HUES6 (cell line): Measurements from ENCODE around the gene CD160.

Experiments used
- H3K27ac ChIP-seq: 2 replicates; pipeline ENCODE4 v1.7.0; 2013; ENCODE audit warnings: low read depth, mild to moderate bottlenecking, low read length, inconsistent platforms
- H3K27me3 ChIP-seq: 2 replicates; pipeline ENCODE4 v1.6.1; 2013; ENCODE audit warnings: low read length; ENCODE audit not compliant: control insufficient read depth, insufficient read depth
- H3K36me3 ChIP-seq: 2 replicates; pipeline ENCODE4 v1.6.1; 2013; ENCODE audit warnings: low read length; ENCODE audit not compliant: control insufficient read depth, insufficient read depth
- H3K4me1 ChIP-seq: 2 replicates; pipeline ENCODE4 v1.6.1; 2013; ENCODE audit warnings: low read length; ENCODE audit not compliant: control insufficient read depth, insufficient read depth
- H3K4me3 ChIP-seq: 2 replicates; pipeline ENCODE4 v1.5.1; 2013; ENCODE audit warnings: low read depth, low read length
- H3K9ac ChIP-seq: one replicate; pipeline ENCODE4 v1.6.1; 2013; ENCODE audit warnings: mild to moderate bottlenecking, low read length
- H3K9me3 ChIP-seq: 2 replicates; pipeline ENCODE4 v1.6.1; 2013; ENCODE audit warnings: low read depth, low read length; ENCODE audit not compliant: control insufficient read depth, insufficient read depth

Gene CD160

DNA sequence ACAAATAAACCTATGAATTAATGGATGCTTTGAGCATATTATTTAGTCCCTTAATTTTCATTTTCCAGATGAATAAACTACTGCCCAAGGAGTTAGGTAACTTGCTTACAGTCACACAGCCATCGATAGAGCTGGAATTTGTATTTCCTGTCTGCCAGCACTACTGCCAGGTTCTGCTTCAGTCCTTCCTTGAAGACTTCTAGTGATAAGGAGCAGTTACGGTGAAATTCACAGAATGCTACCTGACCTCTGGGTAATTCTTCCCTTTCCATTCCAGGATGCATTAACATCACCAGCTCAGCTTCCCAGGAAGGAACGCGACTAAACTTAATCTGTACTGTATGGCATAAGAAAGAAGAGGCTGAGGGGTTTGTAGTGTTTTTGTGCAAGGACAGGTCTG, 11.2 kb downstream of the CD160 start:
- Histone ChIP-seq H3K27ac (no peak overlapping the region), H3K36me3 (no peaks in the 10 kb centered on the region), H3K9me3 (no peaks in the 10 kb centered on the region), H3K4me3 (no peak overlapping the region), H3K4me1 (no peaks in the 10 kb centered on the region), H3K9ac (no peak overlapping the region), H3K27me3 (no peaks in the 10 kb centered on the region)

DNA sequence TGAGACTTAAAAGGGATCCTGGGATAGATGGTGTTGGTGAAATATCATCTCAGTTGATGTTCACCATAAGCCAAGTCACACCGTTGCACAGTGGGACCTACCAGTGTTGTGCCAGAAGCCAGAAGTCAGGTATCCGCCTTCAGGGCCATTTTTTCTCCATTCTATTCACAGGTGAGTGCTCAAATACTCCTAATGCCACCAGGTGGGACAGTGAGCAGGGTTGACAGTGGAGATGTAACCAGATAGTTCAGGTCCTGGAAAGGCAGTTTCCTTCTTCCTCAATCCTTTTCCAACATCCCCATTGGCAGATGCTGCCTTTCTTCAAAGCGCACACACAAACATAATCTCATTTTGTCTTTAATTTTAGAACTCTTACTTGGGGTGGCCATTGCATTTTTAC, 11.6 kb downstream of the CD160 start:
- Histone ChIP-seq H3K27me3 (no peaks in the 10 kb centered on the region), H3K27ac (no peak overlapping the region), H3K9ac (no peak overlapping the region), H3K36me3 (no peaks in the 10 kb centered on the region), H3K9me3 (no peaks in the 10 kb centered on the region), H3K4me3 (no peak overlapping the region), H3K4me1 (no peaks in the 10 kb centered on the region)

DNA sequence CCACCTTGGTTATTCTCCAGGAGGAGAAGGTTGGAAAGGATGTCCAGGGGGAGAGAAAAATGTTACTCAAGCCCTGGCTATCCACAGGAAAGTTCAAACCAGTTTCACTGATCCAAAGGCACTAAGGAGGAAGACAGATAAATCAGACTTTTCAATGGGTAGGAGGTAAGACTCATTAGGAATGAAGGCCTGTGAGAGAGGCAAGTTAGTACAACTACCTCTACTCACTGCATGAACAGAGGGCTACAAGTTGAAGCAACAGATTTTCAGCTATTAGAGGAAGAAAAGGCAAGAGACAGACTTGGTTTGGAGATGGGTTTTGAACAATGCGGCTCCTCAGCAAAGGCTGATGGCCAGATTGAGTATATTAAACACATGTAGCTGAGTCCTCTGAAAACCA, 16.9 kb downstream of the CD160 start:
- no peak overlapping the region for H3K9ac ChIP-seq
- H3K27me3 ChIP-seq: no peaks in the 10 kb centered on the region
- no peak overlapping the region for H3K4me3 ChIP-seq
- H3K36me3 ChIP-seq: no peaks in the 10 kb centered on the region
- H3K4me1 ChIP-seq: no peaks in the 10 kb centered on the region
- no peak overlapping the region for H3K27ac ChIP-seq
- H3K9me3 ChIP-seq: no peaks in the 10 kb centered on the region

DNA sequence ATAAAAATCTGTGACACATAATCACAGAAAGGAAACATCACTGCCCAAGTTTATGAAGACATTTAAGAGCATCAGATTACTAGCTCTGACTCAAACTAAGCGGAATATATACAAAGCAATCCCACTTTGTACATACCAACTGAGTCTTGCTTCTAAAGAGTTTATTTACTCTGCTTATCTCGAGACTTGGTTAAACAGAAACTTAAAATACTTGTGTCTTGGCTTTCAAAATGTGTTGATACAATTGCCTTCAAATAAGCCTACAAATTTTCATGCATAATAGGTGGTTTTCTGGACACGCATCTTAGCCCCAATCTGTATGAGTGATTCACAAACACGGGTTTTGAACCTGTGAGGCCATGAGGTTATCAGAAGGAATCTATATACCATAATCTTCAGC, 21.0 kb downstream of the CD160 start:
- Histone ChIP-seq H3K36me3 (peaks cover 23% of the 10 kb centered on the region), H3K27ac (no peak overlapping the region), H3K9ac (no peak overlapping the region), H3K9me3 (no peaks in the 10 kb centered on the region), H3K4me1 (no peaks in the 10 kb centered on the region), H3K4me3 (no peak overlapping the region), H3K27me3 (no peaks in the 10 kb centered on the region)

DNA sequence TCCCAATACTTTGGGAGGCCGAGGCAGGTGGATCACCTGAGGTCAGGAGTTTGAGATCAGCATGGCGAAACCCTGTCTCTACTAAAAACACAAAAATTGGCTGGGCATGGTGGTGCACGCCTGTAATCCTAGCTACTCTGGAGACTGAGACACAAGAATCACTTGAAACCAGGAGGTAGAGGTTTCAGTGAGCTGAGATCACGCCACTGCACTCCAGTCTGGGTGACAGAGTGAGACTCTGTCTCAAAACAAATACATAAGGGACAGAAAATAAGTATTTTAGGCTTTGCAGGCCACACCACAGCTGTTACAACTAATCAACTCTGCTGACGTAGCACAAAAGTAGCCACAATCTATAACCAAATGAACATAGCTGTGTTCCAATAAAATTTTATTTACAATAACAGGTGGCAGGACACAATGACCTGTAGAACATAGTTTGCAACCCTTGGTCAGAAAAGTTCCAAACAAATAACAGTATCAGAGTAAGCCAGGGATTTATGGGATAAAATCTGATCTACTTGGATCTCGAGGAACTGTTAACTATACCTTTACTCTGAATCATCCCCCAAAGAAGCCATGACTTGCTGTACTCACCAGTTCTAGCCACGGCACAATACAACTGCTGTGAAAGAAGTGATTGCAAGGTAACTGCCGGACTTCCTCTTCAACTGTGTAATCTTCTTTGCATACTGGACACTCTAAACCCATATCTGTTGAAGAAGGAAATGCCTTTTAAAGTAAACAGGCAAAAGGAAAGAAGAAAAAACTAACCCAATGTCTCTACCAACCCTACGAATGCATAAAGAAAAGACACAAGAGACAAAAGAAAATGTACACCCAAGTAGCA, 28.3 kb downstream of the CD160 start:
- Histone ChIP-seq H3K9ac (no peak overlapping the region), H3K27ac (no peak overlapping the region), H3K36me3 (peaks cover 56% of the 10 kb centered on the region), H3K27me3 (no peaks in the 10 kb centered on the region), H3K4me1 (no peaks in the 10 kb centered on the region), H3K4me3 (no peak overlapping the region), H3K9me3 (no peaks in the 10 kb centered on the region)

DNA sequence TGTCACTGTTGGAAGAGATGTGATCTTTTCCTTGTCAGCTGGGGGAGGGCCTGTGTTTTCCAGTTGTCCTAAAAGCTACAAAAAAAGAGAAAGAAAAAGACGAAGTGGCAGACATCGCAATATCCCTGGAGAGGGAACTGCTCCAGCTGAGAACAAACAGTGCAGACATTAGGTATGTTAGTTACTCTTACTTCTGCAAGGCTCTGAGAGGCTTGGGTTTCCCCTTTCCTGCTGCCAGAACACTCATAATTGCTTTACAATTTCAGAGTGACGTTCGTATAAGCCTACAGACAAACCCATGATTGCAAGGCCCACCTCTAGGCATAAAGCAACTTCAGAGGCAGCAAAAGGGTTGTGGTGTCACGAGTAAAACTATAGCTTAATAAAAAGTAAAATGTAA, 31.1 kb downstream of the CD160 start:
- Histone ChIP-seq H3K27me3 (no peaks in the 10 kb centered on the region), H3K27ac (no peak overlapping the region), H3K9me3 (no peaks in the 10 kb centered on the region), H3K4me3 (no peak overlapping the region), H3K4me1 (no peaks in the 10 kb centered on the region), H3K9ac (no peak overlapping the region), H3K36me3 (peaks cover 36% of the 10 kb centered on the region)

DNA sequence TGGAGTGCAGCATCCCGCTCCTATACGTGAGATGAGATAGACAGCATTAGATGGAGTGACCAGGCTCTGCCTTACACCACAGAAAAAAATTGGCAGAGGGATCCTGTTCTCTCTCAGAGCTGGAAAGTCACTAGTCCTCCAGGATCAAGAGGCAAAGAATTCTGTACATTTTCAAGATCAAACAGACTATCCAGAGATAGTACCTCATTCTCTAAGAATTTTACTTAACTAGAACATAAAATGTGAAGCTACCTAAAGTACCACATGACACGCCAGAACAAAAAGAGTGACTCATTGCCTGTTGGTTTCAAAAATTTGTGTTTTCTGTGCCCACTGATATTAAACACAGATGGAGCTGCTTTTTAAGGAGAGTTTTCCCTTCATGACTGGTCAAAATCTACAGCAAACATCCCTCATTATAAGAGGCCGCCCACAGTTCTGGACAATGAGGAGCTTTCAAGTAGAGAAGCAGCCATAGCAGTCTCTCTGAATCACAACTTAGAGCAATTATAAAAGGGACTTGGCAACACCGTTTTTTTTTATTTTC, 32.3 kb downstream of the CD160 start:
- Histone ChIP-seq H3K4me1 (no peaks in the 10 kb centered on the region), H3K9ac (no peak overlapping the region), H3K36me3 (peaks cover 34% of the 10 kb centered on the region), H3K9me3 (no peaks in the 10 kb centered on the region), H3K27me3 (no peaks in the 10 kb centered on the region), H3K27ac (no peak overlapping the region), H3K4me3 (no peak overlapping the region)

DNA sequence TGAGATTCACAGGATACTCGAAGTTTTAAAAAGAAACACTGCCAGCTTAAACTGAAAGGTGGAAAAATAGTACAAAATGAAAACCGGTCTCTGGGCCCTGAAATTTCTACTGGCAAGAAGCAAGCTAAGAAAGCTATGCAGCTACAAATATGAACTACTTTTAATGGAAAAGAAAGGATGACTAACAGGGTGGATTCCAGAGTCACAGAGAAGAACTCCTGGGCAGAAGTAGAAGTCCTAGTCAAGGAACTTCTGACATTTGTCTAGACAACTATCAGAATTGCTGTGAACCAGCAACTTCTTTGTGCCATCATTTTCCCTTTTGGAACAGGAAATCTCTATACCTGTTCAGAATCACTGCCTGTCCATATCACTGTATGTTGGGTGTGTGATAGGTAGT, 38.1 kb downstream of the CD160 start:
- H3K4me3 ChIP-seq: no peak overlapping the region
- H3K27me3 ChIP-seq: no peaks in the 10 kb centered on the region
- H3K4me1 ChIP-seq: no peaks in the 10 kb centered on the region
- H3K36me3 ChIP-seq: peaks cover 18% of the 10 kb centered on the region
- no peak overlapping the region for H3K27ac ChIP-seq
- H3K9ac ChIP-seq: no peak overlapping the region
- peaks cover 12% of the 10 kb centered on the region for H3K9me3 ChIP-seq

DNA sequence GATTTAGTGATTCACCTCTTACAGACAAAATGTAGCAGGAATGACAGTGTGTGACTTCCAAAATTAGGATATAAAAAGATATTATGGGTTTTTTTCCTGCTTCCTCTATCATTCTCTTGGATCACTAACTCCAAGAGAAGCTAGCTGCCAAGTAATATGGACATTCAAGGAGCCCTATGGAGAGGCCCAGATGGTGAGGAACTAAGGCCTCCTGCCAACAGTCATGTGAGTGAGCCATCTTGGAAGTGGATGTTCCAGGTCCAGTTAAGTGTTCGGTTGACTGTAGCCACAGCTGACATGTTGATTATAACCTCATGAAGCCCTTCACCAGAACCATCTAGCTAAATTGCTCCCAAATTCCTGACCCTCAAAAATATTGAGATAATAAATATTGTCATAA, 38.8 kb downstream of the CD160 start:
- no peak overlapping the region for H3K9ac ChIP-seq
- peaks cover 22% of the 10 kb centered on the region for H3K36me3 ChIP-seq
- H3K27ac ChIP-seq: no peak overlapping the region

DNA sequence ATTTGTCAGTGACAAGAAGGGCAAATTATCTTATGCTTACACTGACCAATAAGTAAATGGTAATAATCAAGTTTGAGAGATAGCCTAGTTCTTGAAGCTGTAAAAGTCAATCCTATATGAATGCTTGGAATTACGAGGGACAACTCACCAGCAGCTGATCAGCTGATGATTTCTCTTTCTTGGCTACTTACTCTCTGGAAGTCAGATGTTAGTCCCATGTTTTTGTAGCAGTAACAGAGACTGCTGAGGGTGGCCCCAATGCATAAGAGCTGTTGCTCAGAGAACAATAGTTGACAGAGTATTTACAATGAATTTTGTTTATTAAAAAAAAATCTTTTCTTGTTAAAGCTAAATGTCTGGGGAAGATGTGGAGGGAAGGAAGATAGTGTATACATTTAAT, 39.3 kb downstream of the CD160 start:
- H3K27ac ChIP-seq: no peak overlapping the region
- H3K9ac ChIP-seq: no peak overlapping the region
- peaks cover 22% of the 10 kb centered on the region for H3K36me3 ChIP-seq
- no peaks in the 10 kb centered on the region for H3K4me1 ChIP-seq
- no peaks in the 10 kb centered on the region for H3K27me3 ChIP-seq
- H3K4me3 ChIP-seq: no peak overlapping the region
- peaks cover 15% of the 10 kb centered on the region for H3K9me3 ChIP-seq

More for the DNA sequence above, 38.8 kb downstream of the CD160 start:
- H3K9me3 ChIP-seq: peaks cover 15% of the 10 kb centered on the region
- no peaks in the 10 kb centered on the region for H3K27me3 ChIP-seq
- no peaks in the 10 kb centered on the region for H3K4me1 ChIP-seq
- H3K4me3 ChIP-seq: no peak overlapping the region

DNA sequence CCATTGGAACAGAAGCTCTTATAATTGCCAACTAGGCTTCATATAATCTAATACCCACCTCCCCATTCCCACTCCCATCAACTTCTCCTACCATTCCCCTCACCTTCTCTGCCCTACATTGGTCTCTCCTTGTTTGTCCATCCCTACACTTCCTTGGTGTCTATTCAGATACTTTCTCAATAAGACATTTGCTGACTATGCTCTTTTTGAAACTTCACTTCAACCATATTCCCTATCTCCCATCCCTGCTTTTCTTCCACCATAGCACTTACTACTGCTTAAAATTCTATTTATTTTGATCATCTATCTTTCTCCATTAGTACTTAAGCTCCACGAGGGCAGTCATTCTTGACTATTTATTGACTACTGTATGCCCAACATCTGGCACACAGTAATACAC, 40.4 kb downstream of the CD160 start:
- no peak overlapping the region for H3K27ac ChIP-seq
- H3K9me3 ChIP-seq: peaks cover 17% of the 10 kb centered on the region
- H3K4me1 ChIP-seq: no peaks in the 10 kb centered on the region
- H3K4me3 ChIP-seq: no peak overlapping the region
- H3K27me3 ChIP-seq: no peaks in the 10 kb centered on the region
- peaks cover 22% of the 10 kb centered on the region for H3K36me3 ChIP-seq
- H3K9ac ChIP-seq: no peak overlapping the region
